ENCODE data around the gene TMEM81. TPM values are rescaled to one million over a fixed set of nuclear protein-coding genes. Genes with fewer than 3 reads are reported as not detected.

The TMEM81 gene
- total RNA-seq, 6 experiments from 2014 or later, result 1.4 to 2.3 (median 1.7) TPM

GRCh38 chr1:205077158-205077933, 6.9 kb downstream of the TMEM81 start:
- Mint-ChIP-seq H3K36me3 (ENCODE audit: low read depth) (no peaks in the 10 kb centered on the region; the same call in 1 of the 2 replicates), H3K27ac (no peak overlapping the region), H3K9me3 (no peaks in the 10 kb centered on the region), H3K27me3 (ENCODE audit: insufficient read depth) (peaks cover 8% of the 10 kb centered on the region), H3K4me3 (no peak overlapping the region), H3K4me1 (ENCODE audit: low read depth) (no peaks in the 10 kb centered on the region)
- no peak for TF ChIP-seq CTCF (IDR thresholded peaks at IDR 0.05)
- no peak for DNase-seq

- Mint-ChIP-seq H3K27ac (no peak overlapping the region), H3K4me1 (ENCODE audit: low read depth) (no peaks in the 10 kb centered on the region)
Observed at GRCh38 chr1:205076245-205076761, 8.0 kb downstream of the TMEM81 start.

GRCh38 chr1:205075642-205076155, 8.6 kb downstream of the TMEM81 start:
- DNase-seq, result no peak
- Mint-ChIP-seq H3K36me3 (ENCODE audit: low read depth) (no peaks in the 10 kb centered on the region; the same call in 1 of the 2 replicates), H3K4me1 (ENCODE audit: low read depth) (no peaks in the 10 kb centered on the region), H3K27ac (no peak overlapping the region), H3K27me3 (ENCODE audit: insufficient read depth) (peaks cover 14% of the 10 kb centered on the region), H3K9me3 (no peaks in the 10 kb centered on the region), H3K4me3 (no peak overlapping the region)
- TF ChIP-seq CTCF (IDR thresholded peaks at IDR 0.05), result no peak

More at GRCh38 chr1:205076245-205076761, 8.0 kb downstream of the TMEM81 start:
- H3K36me3 Mint-ChIP-seq (ENCODE audit: low read depth), result no peaks in the 10 kb centered on the region; the same call in 1 of the 2 replicates
- no peak overlapping the region for H3K4me3 Mint-ChIP-seq
- H3K27me3 Mint-ChIP-seq (ENCODE audit: insufficient read depth), result peaks cover 12% of the 10 kb centered on the region
- no peaks in the 10 kb centered on the region for H3K9me3 Mint-ChIP-seq
- no peak for TF ChIP-seq CTCF (IDR thresholded peaks at IDR 0.05)
- no peak for DNase-seq

- no peaks in the 10 kb centered on the region for H3K4me1 Mint-ChIP-seq (ENCODE audit: low read depth)
- H3K27me3 Mint-ChIP-seq (ENCODE audit: insufficient read depth), result peaks cover 19% of the 10 kb centered on the region
- TF ChIP-seq CTCF (IDR thresholded peaks at IDR 0.05), result no peak
- no peak for DNase-seq
- no peaks in the 10 kb centered on the region for H3K36me3 Mint-ChIP-seq (ENCODE audit: low read depth)
- no peaks in the 10 kb centered on the region for H3K9me3 Mint-ChIP-seq
- H3K4me3 Mint-ChIP-seq, result no peak overlapping the region
- no peak overlapping the region for H3K27ac Mint-ChIP-seq
Observed at GRCh38 chr1:205074513-205074912, 9.7 kb downstream of the TMEM81 start.

- H3K36me3 Mint-ChIP-seq (ENCODE audit: low read depth), result no peaks in the 10 kb centered on the region
- DNase-seq, result no peak
- no peaks in the 10 kb centered on the region for H3K9me3 Mint-ChIP-seq
- no peak overlapping the region for H3K27ac Mint-ChIP-seq
- H3K4me1 Mint-ChIP-seq (ENCODE audit: low read depth), result no peaks in the 10 kb centered on the region
- H3K4me3 Mint-ChIP-seq, result no peak overlapping the region
- peaks cover 22% of the 10 kb centered on the region for H3K27me3 Mint-ChIP-seq (ENCODE audit: insufficient read depth)
- no peak for TF ChIP-seq CTCF (IDR thresholded peaks at IDR 0.05)
Observed at GRCh38 chr1:205074084-205074483, 10.2 kb downstream of the TMEM81 start.
